Fibroblast of lung (primary cell): ENCODE data around the gene SGPL1.

ENCODE experiments used
- EZH2 ChIP-seq: IDR thresholded peaks from 2 replicates; pipeline ENCODE4 v1.5.1; 2012; ENCODE audit warnings: low read length, control low read depth, mild to moderate bottlenecking; ENCODE audit errors: missing control alignments
- TF ChIP-seq, protein P1 (sequence below), 2 donors: IDR thresholded peaks in 1 of 2; conservative IDR thresholded peaks in 1 of 2; 1 replicate in 1 of 2; 2 replicates in 1 of 2; pipeline ENCODE4 v1.5.1; 2011 to 2012; ENCODE audit warnings: low read length in 2 of 2, control low read depth in 1 of 2, inconsistent platforms in 1 of 2, low read depth in 1 of 2, mild to moderate bottlenecking in 1 of 2

DNA sequence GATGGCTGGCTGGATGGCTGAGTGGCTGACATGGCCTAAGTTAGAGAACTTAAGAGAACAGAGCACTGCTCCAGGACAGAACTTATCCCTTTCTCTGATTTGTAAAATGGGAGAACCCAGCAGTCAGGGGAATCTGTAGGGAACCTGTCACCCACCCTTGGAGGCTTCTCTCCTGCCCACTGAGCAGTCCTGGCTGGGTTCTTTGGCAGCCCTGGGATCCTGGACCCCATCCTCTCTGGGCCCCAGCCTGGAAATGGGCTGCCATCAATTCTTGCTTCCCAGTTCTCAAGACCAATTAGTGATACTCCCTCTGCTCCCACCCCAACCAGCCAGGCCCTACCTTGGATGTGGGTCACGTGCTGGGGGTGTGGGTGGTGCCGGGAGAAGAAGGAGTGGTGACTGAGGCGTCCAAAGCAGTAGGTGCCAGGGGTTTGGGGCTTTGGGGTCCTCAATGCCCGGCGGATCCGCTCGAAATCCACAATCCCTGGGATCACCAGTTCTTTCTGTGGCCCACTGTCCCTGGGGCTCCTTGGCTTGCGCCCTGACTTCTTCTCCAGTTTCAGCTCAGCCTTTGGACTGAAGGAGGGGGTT lies 34.2 kb upstream of the SGPL1 start:
- TF ChIP-seq, protein P1, sequence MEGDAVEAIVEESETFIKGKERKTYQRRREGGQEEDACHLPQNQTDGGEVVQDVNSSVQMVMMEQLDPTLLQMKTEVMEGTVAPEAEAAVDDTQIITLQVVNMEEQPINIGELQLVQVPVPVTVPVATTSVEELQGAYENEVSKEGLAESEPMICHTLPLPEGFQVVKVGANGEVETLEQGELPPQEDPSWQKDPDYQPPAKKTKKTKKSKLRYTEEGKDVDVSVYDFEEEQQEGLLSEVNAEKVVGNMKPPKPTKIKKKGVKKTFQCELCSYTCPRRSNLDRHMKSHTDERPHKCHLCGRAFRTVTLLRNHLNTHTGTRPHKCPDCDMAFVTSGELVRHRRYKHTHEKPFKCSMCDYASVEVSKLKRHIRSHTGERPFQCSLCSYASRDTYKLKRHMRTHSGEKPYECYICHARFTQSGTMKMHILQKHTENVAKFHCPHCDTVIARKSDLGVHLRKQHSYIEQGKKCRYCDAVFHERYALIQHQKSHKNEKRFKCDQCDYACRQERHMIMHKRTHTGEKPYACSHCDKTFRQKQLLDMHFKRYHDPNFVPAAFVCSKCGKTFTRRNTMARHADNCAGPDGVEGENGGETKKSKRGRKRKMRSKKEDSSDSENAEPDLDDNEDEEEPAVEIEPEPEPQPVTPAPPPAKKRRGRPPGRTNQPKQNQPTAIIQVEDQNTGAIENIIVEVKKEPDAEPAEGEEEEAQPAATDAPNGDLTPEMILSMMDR (conservative IDR thresholded peaks at IDR 0.05 in 1 of 2, IDR thresholded peaks at IDR 0.05 in 1 of 2; ENCODE audit: low read depth in 1 of 2, low read length in 2 of 2), result no peak
- no peak for TF ChIP-seq EZH2
